Measurements from ENCODE around the gene RAG2.
"Not testable (repeated sequence)": the region's sequence is repeated elsewhere in the genome, so short reads cannot be mapped to it uniquely, and the experiment has no call there.

The RAG2 gene

GRCh38 chr11:36557390-36557789, 40.6 kb downstream of the RAG2 start:
- H3K27ac Mint-ChIP-seq; DNase-seq; H3K27me3 Mint-ChIP-seq; H3K4me1 Mint-ChIP-seq; H3K4me3 Mint-ChIP-seq; ATAC-seq (replicated peaks); H3K36me3 Mint-ChIP-seq: not testable (repeated sequence)
- peaks cover 7 to 14% of the 10 kb centered on the region in 2 donors for H3K9me3 Mint-ChIP-seq

GRCh38 chr11:36550385-36551115, 47.5 kb downstream of the RAG2 start:
- Mint-ChIP-seq H3K9me3 (peaks cover 0 to 5% of the 10 kb centered on the region in 2 donors), H3K36me3 (no peaks in the 10 kb centered on the region), H3K4me3 (no peak overlapping the region), H3K4me1 (no peaks in the 10 kb centered on the region), H3K27ac (no peak overlapping the region), H3K27me3 (peaks cover 10 to 16% of the 10 kb centered on the region in 2 donors)
- ATAC-seq (replicated peaks) (no peak), DNase-seq (no peak)

Data from stimulated activated naive B cell treated with anti-CD40 and anti-IgM and Interleukin-4, amounts not matched to agents 10 μg/mL and 1 μg/mL and 100 μg/mL, for 72 hours (primary cell).